CD8-positive, alpha-beta memory T cell (primary cell): ENCODE measurements around the gene EFHD2. TPM values are rescaled to one million over a fixed set of nuclear protein-coding genes. Genes with fewer than 3 reads are reported as not detected.
A peak's percentile ranks its signal among the peaks of the same experiment; 100 is the strongest.

ENCODE experiments used
- CTCF ChIA-PET: fragments of 350-600 bp; sonication (Branson Sonifier 250); formaldehyde crosslinking; loops from one replicate; lab custom pipeline; 2021; ENCODE audit warnings: antibody characterized with exemption; lab: Charles Lee
- POLR2A ChIA-PET: fragments of 350-600 bp; sonication (Branson Sonifier 250); formaldehyde crosslinking; loops from one replicate; lab custom pipeline; 2021; ENCODE audit warnings: antibody characterized with exemption; lab: Charles Lee
- DNase-seq, 5 donors: peaks; one replicate each; pipeline versions ENCODE4 v3.0.0 to v3.0.0-alpha.2; 2020 to 2022; ENCODE audit warnings: mixed read lengths in 1 of 5
- H3K27ac ChIP-seq: one replicate; pipeline ENCODE4 v1.7.0; 2013; ENCODE audit warnings: low read depth, mild to moderate bottlenecking, low read length, moderate library complexity
- H3K27me3 ChIP-seq: 2 replicates; pipeline ENCODE4 v1.7.0; 2013; ENCODE audit warnings: low read length, mild to moderate bottlenecking; ENCODE audit not compliant: insufficient read depth, poor library complexity, severe bottlenecking
- H3K36me3 ChIP-seq: 2 replicates; pipeline ENCODE4 v1.7.0; 2013; ENCODE audit warnings: mild to moderate bottlenecking, low read length, moderate library complexity; ENCODE audit not compliant: insufficient read depth
- H3K4me1 ChIP-seq: 2 replicates; pipeline ENCODE4 v1.7.0; 2013; ENCODE audit warnings: mild to moderate bottlenecking, low read length, moderate library complexity; ENCODE audit not compliant: insufficient read depth
- H3K4me3 ChIP-seq: 2 replicates; pipeline ENCODE4 v1.7.0; 2013; ENCODE audit warnings: mild to moderate bottlenecking, low read length
- H3K9me3 ChIP-seq: 2 replicates; pipeline ENCODE4 v1.7.0; 2013; ENCODE audit warnings: mild to moderate bottlenecking, low read length
- H3K27ac Mint-ChIP-seq, 8 donors: one replicate each; pipeline ENCODE4 v1.8.0; 2020 to 2021; ENCODE audit warnings: mixed read lengths in 8 of 8, mild to moderate bottlenecking in 6 of 8, inconsistent platforms in 3 of 8, moderate library complexity in 3 of 8
- H3K27me3 Mint-ChIP-seq, 2 donors: one replicate each; pipeline ENCODE4 v1.8.0; 2020 to 2021; ENCODE audit warnings: mixed read lengths in 2 of 2, mild to moderate bottlenecking in 1 of 2, moderate library complexity in 1 of 2
- H3K36me3 Mint-ChIP-seq, 3 donors: one replicate each; pipeline ENCODE4 v1.8.0; 2020 to 2021; ENCODE audit warnings: mixed read lengths in 3 of 3, inconsistent platforms in 1 of 3, mild to moderate bottlenecking in 1 of 3
- H3K4me1 Mint-ChIP-seq, 3 donors: one replicate each; pipeline ENCODE4 v1.8.0; 2020 to 2021; ENCODE audit warnings: mixed read lengths in 3 of 3, inconsistent platforms in 1 of 3, mild to moderate bottlenecking in 1 of 3
- H3K4me3 Mint-ChIP-seq, 7 donors: one replicate each; pipeline ENCODE4 v1.8.0; 2020 to 2021; ENCODE audit warnings: mixed read lengths in 7 of 7, mild to moderate bottlenecking in 6 of 7, moderate library complexity in 4 of 7, inconsistent platforms in 2 of 7
- H3K9me3 Mint-ChIP-seq, 5 donors: one replicate each; pipeline ENCODE4 v1.8.0; 2020 to 2022; ENCODE audit warnings: mixed read lengths in 5 of 5, mild to moderate bottlenecking in 3 of 5, moderate library complexity in 2 of 5, inconsistent platforms in 1 of 5
- polyA plus RNA-seq: library from polyadenylated mRNA; unstranded; fragments of 300-500 nt; fragmentation: Illumina TruSeq; gene quantifications from one replicate; pipeline ENCODE4 v1.2.3, GENCODE V29; 2021
- total RNA-seq, 2 experiments: library from RNA; stranded (reverse); gene quantifications; one replicate each; pipeline ENCODE4 v1.2.3, GENCODE V29; 2021

EFHD2 gene
- total and polyA plus RNA-seq, 3 experiments from 2014 or later = 64.7 to 154 (median 67.9) TPM

GRCh38 chr1:15418806-15419515 is 9.3 kb downstream of the EFHD2 start:
- Histone ChIP-seq H3K9me3 (no peaks in the 10 kb centered on the region), H3K4me1 (peaks cover 28% of the 10 kb centered on the region), H3K4me3 (no peak overlapping the region), H3K27me3 (no peaks in the 10 kb centered on the region), H3K36me3 (no peaks in the 10 kb centered on the region), H3K27ac (no peak overlapping the region)
- CTCF ChIA-PET = interaction anchor here (0.7 kb wide), 1 partner anchor 13 kb away, joined by 3 read pairs; no protein-coding TSS in a partner anchor
- Mint-ChIP-seq H3K4me1 (peaks cover 57 to 67% (median 63%) of the 10 kb centered on the region in 3 donors), H3K4me3 (peak overlapping the region in 5 of 7 donors; percentile 6 to 74 (median 38)), H3K27me3 (no peaks in the 10 kb centered on the region), H3K9me3 (no peaks in the 10 kb centered on the region), H3K36me3 (peaks cover 4 to 36% (median 4%) of the 10 kb centered on the region in 3 donors), H3K27ac (peak overlapping the region; percentile 59 to 97 (median 85))
- POLR2A ChIA-PET = no interaction called here
- DNase-seq = no peak

GRCh38 chr1:15420853-15421465 is 11.3 kb downstream of the EFHD2 start:
- CTCF ChIA-PET = interaction anchor here (1.9 kb wide), 1 partner anchor 10 kb away, joined by 7 read pairs; no protein-coding TSS in a partner anchor
- Histone ChIP-seq H3K27ac (peak overlapping the region; percentile 24), H3K4me1 (peaks cover 18% of the 10 kb centered on the region), H3K4me3 (no peak overlapping the region), H3K9me3 (no peaks in the 10 kb centered on the region), H3K27me3 (no peaks in the 10 kb centered on the region), H3K36me3 (peaks cover 8% of the 10 kb centered on the region)
- POLR2A ChIA-PET = no interaction called here
- DNase-seq = no peak
- Mint-ChIP-seq H3K36me3 (peaks cover 1 to 39% (median 4%) of the 10 kb centered on the region in 3 donors), H3K4me1 (peaks cover 42 to 48% (median 47%) of the 10 kb centered on the region in 3 donors), H3K27ac (peak overlapping the region in 7 of 8 donors; percentile 25 to 95 (median 88)), H3K27me3 (no peaks in the 10 kb centered on the region), H3K4me3 (peak overlapping the region in 3 of 7 donors; percentile 4 to 32 (median 20)), H3K9me3 (no peaks in the 10 kb centered on the region)

- Mint-ChIP-seq H3K9me3 (no peaks in the 10 kb centered on the region), H3K4me3 (no peak overlapping the region), H3K27me3 (no peaks in the 10 kb centered on the region), H3K27ac (peak overlapping the region in 4 of 8 donors; percentile 21 to 83 (median 57)), H3K36me3 (peaks cover 4 to 54% (median 8%) of the 10 kb centered on the region in 3 donors), H3K4me1 (peaks cover 28 to 33% (median 28%) of the 10 kb centered on the region in 3 donors)
- POLR2A ChIA-PET = no interaction called here
- CTCF ChIA-PET = interaction anchor here (1.9 kb wide), 1 partner anchor 8 kb away, joined by 7 read pairs; no protein-coding TSS in a partner anchor
- no peak for DNase-seq
- Histone ChIP-seq H3K9me3 (no peaks in the 10 kb centered on the region), H3K27me3 (no peaks in the 10 kb centered on the region), H3K36me3 (peaks cover 15% of the 10 kb centered on the region), H3K4me3 (no peak overlapping the region), H3K4me1 (no peaks in the 10 kb centered on the region), H3K27ac (no peak overlapping the region)
Measured at GRCh38 chr1:15422871-15423270, 13.2 kb downstream of the EFHD2 start.

GRCh38 chr1:15423355-15424077 is 13.8 kb downstream of the EFHD2 start:
- H3K27ac Mint-ChIP-seq = peak overlapping the region in 6 of 8 donors; percentile 32 to 91 (median 82)
- CTCF ChIA-PET = no interaction called here
- Histone ChIP-seq H3K9me3 (no peaks in the 10 kb centered on the region), H3K4me3 (no peak overlapping the region), H3K27me3 (no peaks in the 10 kb centered on the region), H3K4me1 (no peaks in the 10 kb centered on the region), H3K27ac (no peak overlapping the region), H3K36me3 (peaks cover 15% of the 10 kb centered on the region)
- no peaks in the 10 kb centered on the region for H3K9me3 Mint-ChIP-seq
- POLR2A ChIA-PET = no interaction called here
- peaks cover 26 to 30% (median 26%) of the 10 kb centered on the region in 3 donors for H3K4me1 Mint-ChIP-seq
- no peak overlapping the region for H3K4me3 Mint-ChIP-seq
- DNase-seq = no peak
- no peaks in the 10 kb centered on the region for H3K27me3 Mint-ChIP-seq
- H3K36me3 Mint-ChIP-seq = peaks cover 4 to 60% (median 8%) of the 10 kb centered on the region in 3 donors

- Mint-ChIP-seq H3K9me3 (no peaks in the 10 kb centered on the region), H3K4me3 (peak overlapping the region in 1 of 7 donors; percentile 38), H3K36me3 (peaks cover 4 to 58% (median 8%) of the 10 kb centered on the region in 3 donors), H3K27me3 (no peaks in the 10 kb centered on the region), H3K27ac (peak overlapping the region in 7 of 8 donors; percentile 63 to 91 (median 84)), H3K4me1 (peaks cover 22 to 26% (median 23%) of the 10 kb centered on the region in 3 donors)
- DNase-seq = no peak
- ChIA-PET CTCF (no interaction called here), POLR2A (no interaction called here)
- no peak overlapping the region for H3K4me3 ChIP-seq
- no peaks in the 10 kb centered on the region for H3K4me1 ChIP-seq
- H3K27ac ChIP-seq = no peak overlapping the region
- H3K36me3 ChIP-seq = peaks cover 15% of the 10 kb centered on the region
- H3K9me3 ChIP-seq = no peaks in the 10 kb centered on the region
- H3K27me3 ChIP-seq = no peaks in the 10 kb centered on the region
Measured at GRCh38 chr1:15424146-15424667, 14.5 kb downstream of the EFHD2 start.

- H3K36me3 Mint-ChIP-seq = peaks cover 4 to 61% (median 8%) of the 10 kb centered on the region in 3 donors
- H3K27ac Mint-ChIP-seq = peak overlapping the region in 6 of 8 donors; percentile 61 to 91 (median 83)
- no peaks in the 10 kb centered on the region for H3K9me3 Mint-ChIP-seq
- no peaks in the 10 kb centered on the region for H3K9me3 ChIP-seq
- ChIA-PET POLR2A (no interaction called here), CTCF (interaction anchor here (9.6 kb wide), 1 partner anchor 101 kb away, joined by 98 read pairs; no protein-coding TSS in a partner anchor)
- peaks cover 19 to 20% (median 19%) of the 10 kb centered on the region in 3 donors for H3K4me1 Mint-ChIP-seq
- no peak overlapping the region for H3K4me3 ChIP-seq
- H3K36me3 ChIP-seq = peaks cover 15% of the 10 kb centered on the region
- no peaks in the 10 kb centered on the region for H3K27me3 ChIP-seq
- H3K27ac ChIP-seq = no peak overlapping the region
- DNase-seq = no peak
- H3K4me3 Mint-ChIP-seq = no peak overlapping the region
- H3K27me3 Mint-ChIP-seq = no peaks in the 10 kb centered on the region
- no peaks in the 10 kb centered on the region for H3K4me1 ChIP-seq
Measured at GRCh38 chr1:15424981-15425380, 15.3 kb downstream of the EFHD2 start.

GRCh38 chr1:15425521-15425920 is 15.8 kb downstream of the EFHD2 start:
- no peak for DNase-seq
- ChIA-PET CTCF (interaction anchor here (9.6 kb wide), 1 partner anchor 102 kb away, joined by 98 read pairs; no protein-coding TSS in a partner anchor), POLR2A (no interaction called here)
- no peaks in the 10 kb centered on the region for H3K9me3 Mint-ChIP-seq
- Histone ChIP-seq H3K9me3 (no peaks in the 10 kb centered on the region), H3K27me3 (no peaks in the 10 kb centered on the region), H3K4me3 (no peak overlapping the region), H3K36me3 (peaks cover 15% of the 10 kb centered on the region), H3K27ac (no peak overlapping the region), H3K4me1 (no peaks in the 10 kb centered on the region)
- peaks cover 16 to 18% (median 17%) of the 10 kb centered on the region in 3 donors for H3K4me1 Mint-ChIP-seq
- H3K36me3 Mint-ChIP-seq = peaks cover 4 to 63% (median 8%) of the 10 kb centered on the region in 3 donors
- no peak overlapping the region for H3K4me3 Mint-ChIP-seq
- no peaks in the 10 kb centered on the region for H3K27me3 Mint-ChIP-seq
- peak overlapping the region in 6 of 8 donors; percentile 17 to 91 (median 84) for H3K27ac Mint-ChIP-seq
